ENCODE data around the gene PNPLA7. TPM values are rescaled to one million over a fixed set of nuclear protein-coding genes. Genes with fewer than 3 reads are reported as not detected.
"Not testable (repeated sequence)": the region's sequence is repeated elsewhere in the genome, so short reads cannot be mapped to it uniquely, and the experiment has no call there.

PNPLA7 gene
- total RNA-seq, 2 experiments from 2014 or later, result 4.5 to 5.0 TPM

GRCh38 chr9:137547687-137548543 is 2.3 kb downstream of the PNPLA7 start:
- peaks cover 2% of the 10 kb centered on the region for H3K36me3 Mint-ChIP-seq (ENCODE audit: low read depth)
- no peak for DNase-seq
- no peak overlapping the region for H3K27ac Mint-ChIP-seq
- ChIA-PET CTCF (no interaction called here), POLR2A (no interaction called here)
- no peak overlapping the region for H3K4me3 Mint-ChIP-seq
- no peaks in the 10 kb centered on the region for H3K27me3 Mint-ChIP-seq
- peaks cover 20% of the 10 kb centered on the region for H3K4me1 Mint-ChIP-seq
- no peaks in the 10 kb centered on the region for H3K9me3 Mint-ChIP-seq

GRCh38 chr9:137545123-137545522 is 5.1 kb downstream of the PNPLA7 start:
- no peaks in the 10 kb centered on the region for H3K9me3 Mint-ChIP-seq
- H3K36me3 Mint-ChIP-seq (ENCODE audit: low read depth), result no peaks in the 10 kb centered on the region
- no peak for DNase-seq
- ChIA-PET POLR2A (no interaction called here), CTCF (interaction anchor here (1.2 to 1.7 kb wide), 3 partner anchors 10 to 123 kb away, joined by 3 to 4 read pairs (median 3); partner anchors contain the start of gene EXD3)
- peaks cover 11% of the 10 kb centered on the region for H3K4me1 Mint-ChIP-seq
- H3K4me3 Mint-ChIP-seq, result no peak overlapping the region
- no peak overlapping the region for H3K27ac Mint-ChIP-seq
- H3K27me3 Mint-ChIP-seq, result no peaks in the 10 kb centered on the region

- CTCF ChIA-PET, result interaction anchor here (1.2 kb wide), 1 partner anchor 9 kb away, joined by 3 read pairs; no protein-coding TSS in a partner anchor
- no peak overlapping the region for H3K27ac Mint-ChIP-seq
Measured at GRCh38 chr9:137544176-137544760, 5.9 kb downstream of the PNPLA7 start.

DNA sequence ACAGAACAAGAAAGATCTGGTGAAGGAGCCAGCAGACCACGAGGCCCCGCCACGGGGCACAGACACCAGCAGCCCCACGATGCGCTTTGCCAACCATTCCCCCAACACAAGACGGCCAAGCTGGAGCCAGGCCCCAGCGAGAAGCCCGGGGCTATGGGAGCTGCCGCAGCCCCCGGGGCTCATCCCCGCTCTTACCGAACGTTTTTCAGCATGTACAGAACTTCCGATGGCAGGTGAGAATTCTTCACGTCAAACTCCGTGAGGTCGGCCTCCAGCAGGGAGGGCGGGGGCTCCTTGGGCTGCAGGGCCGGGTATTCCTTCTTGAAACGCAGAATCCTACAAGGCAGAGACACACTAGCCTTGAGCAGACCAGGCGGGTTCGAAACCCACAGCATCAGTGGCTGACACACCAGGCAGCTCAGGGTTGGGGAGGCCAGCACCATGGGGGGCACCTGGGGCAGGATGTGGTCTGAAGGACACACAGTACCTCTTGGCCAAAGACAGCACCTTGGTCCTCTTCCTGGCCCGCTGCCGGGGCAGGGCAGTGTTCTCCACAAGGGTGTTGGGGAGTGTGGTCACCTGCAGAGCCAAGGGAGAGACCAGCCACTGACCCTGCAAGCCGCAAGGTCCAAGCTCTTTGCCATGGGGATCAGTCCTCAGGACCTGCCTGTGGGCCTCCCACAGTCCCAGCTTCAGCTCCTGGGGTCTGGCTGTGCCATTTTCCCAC is 6.8 kb downstream of the PNPLA7 start:
- H3K4me1 Mint-ChIP-seq, result peaks cover 6% of the 10 kb centered on the region
- H3K4me3 Mint-ChIP-seq, result no peak overlapping the region
- no peaks in the 10 kb centered on the region for H3K36me3 Mint-ChIP-seq (ENCODE audit: low read depth)
- POLR2A ChIA-PET, result interaction anchor here (0.7 kb wide), 1 partner anchor 9 kb away, joined by 3 read pairs; no protein-coding TSS in a partner anchor
- no peaks in the 10 kb centered on the region for H3K27me3 Mint-ChIP-seq
- no peaks in the 10 kb centered on the region for H3K9me3 Mint-ChIP-seq
- H3K27ac Mint-ChIP-seq, result no peak overlapping the region
- no peak for DNase-seq
- CTCF ChIA-PET, result no interaction called here

More at GRCh38 chr9:137544176-137544760, 5.9 kb downstream of the PNPLA7 start:
- H3K4me3 Mint-ChIP-seq, result no peak overlapping the region
- POLR2A ChIA-PET, result no interaction called here
- H3K4me1 Mint-ChIP-seq, result peaks cover 6% of the 10 kb centered on the region
- H3K9me3 Mint-ChIP-seq, result no peaks in the 10 kb centered on the region
- DNase-seq, result no peak
- H3K27me3 Mint-ChIP-seq, result no peaks in the 10 kb centered on the region
- no peaks in the 10 kb centered on the region for H3K36me3 Mint-ChIP-seq (ENCODE audit: low read depth)

- Mint-ChIP-seq H3K4me3 (no peak overlapping the region), H3K27me3 (no peaks in the 10 kb centered on the region), H3K4me1 (peaks cover 6% of the 10 kb centered on the region), H3K27ac (no peak overlapping the region), H3K36me3 (ENCODE audit: low read depth) (peaks cover 1% of the 10 kb centered on the region), H3K9me3 (no peaks in the 10 kb centered on the region)
- DNase-seq, result no peak
- ChIA-PET CTCF (no interaction called here), POLR2A (no interaction called here)
Measured at GRCh38 chr9:137542486-137542885, 7.7 kb downstream of the PNPLA7 start.

- CTCF ChIA-PET, result no interaction called here
- POLR2A ChIA-PET, result interaction anchor here (1.2 kb wide), 1 partner anchor 10 kb away, joined by 3 read pairs; the partner anchor contains the start of gene PNPLA7
- no peaks in the 10 kb centered on the region for H3K27me3 Mint-ChIP-seq
Measured at GRCh38 chr9:137540536-137540935, 9.7 kb downstream of the PNPLA7 start.

GRCh38 chr9:137538058-137538457 is 12.1 kb downstream of the PNPLA7 start:
- no peak overlapping the region for H3K27ac Mint-ChIP-seq
- ChIA-PET POLR2A (no interaction called here), CTCF (no interaction called here)
- H3K4me3 Mint-ChIP-seq, result no peak overlapping the region
- DNase-seq, result no peak
- H3K27me3 Mint-ChIP-seq, result no peaks in the 10 kb centered on the region
- peaks cover 9% of the 10 kb centered on the region for H3K36me3 Mint-ChIP-seq (ENCODE audit: low read depth)
- H3K9me3 Mint-ChIP-seq, result peaks cover 5% of the 10 kb centered on the region
- peaks cover 27% of the 10 kb centered on the region for H3K4me1 Mint-ChIP-seq

More at GRCh38 chr9:137540536-137540935, 9.7 kb downstream of the PNPLA7 start:
- DNase-seq, result no peak
- Mint-ChIP-seq H3K9me3 (peaks cover 5% of the 10 kb centered on the region), H3K4me1 (peaks cover 20% of the 10 kb centered on the region), H3K27ac (no peak overlapping the region), H3K4me3 (no peak overlapping the region), H3K36me3 (ENCODE audit: low read depth) (peaks cover 9% of the 10 kb centered on the region)

- peaks cover 27% of the 10 kb centered on the region for H3K4me1 Mint-ChIP-seq
- CTCF ChIA-PET; H3K27me3 Mint-ChIP-seq; H3K36me3 Mint-ChIP-seq (ENCODE audit: low read depth); H3K9me3 Mint-ChIP-seq; H3K4me3 Mint-ChIP-seq: not testable (repeated sequence)
- DNase-seq, result peak; percentile 48
- POLR2A ChIA-PET, result interaction anchor here (0.9 kb wide), 1 partner anchor 15 kb away, joined by 4 read pairs; the partner anchor contains the start of gene MRPL41
- H3K27ac Mint-ChIP-seq, result peak overlapping the region; percentile 67
Measured at GRCh38 chr9:137536594-137537131, 13.5 kb downstream of the PNPLA7 start.

- Mint-ChIP-seq H3K27me3 (no peaks in the 10 kb centered on the region), H3K27ac (peak overlapping the region; percentile 44), H3K9me3 (peaks cover 5% of the 10 kb centered on the region), H3K4me1 (peaks cover 30% of the 10 kb centered on the region), H3K36me3 (ENCODE audit: low read depth) (peaks cover 9% of the 10 kb centered on the region), H3K4me3 (no peak overlapping the region)
- ChIA-PET POLR2A (no interaction called here), CTCF (interaction anchor here (0.5 to 1.2 kb wide), 13 partner anchors 10 to 316 kb away, joined by 3 to 5 read pairs (median 4); partner anchors contain the start of genes EHMT1, EXD3, NOXA1 and PNPLA7)
- no peak for DNase-seq
Measured at GRCh38 chr9:137535120-137535428, 15.1 kb downstream of the PNPLA7 start.

GRCh38 chr9:137534256-137535119 is 15.7 kb downstream of the PNPLA7 start:
- H3K36me3 Mint-ChIP-seq (ENCODE audit: low read depth), result peaks cover 9% of the 10 kb centered on the region
- DNase-seq, result no peak
- ChIA-PET POLR2A (no interaction called here), CTCF (interaction anchor here (0.5 to 1.2 kb wide), 13 partner anchors 10 to 316 kb away, joined by 3 to 5 read pairs (median 4); partner anchors contain the start of genes EHMT1, EXD3, NOXA1 and PNPLA7)
- no peak overlapping the region for H3K4me3 Mint-ChIP-seq
- peak overlapping the region; percentile 44 for H3K27ac Mint-ChIP-seq
- peaks cover 30% of the 10 kb centered on the region for H3K4me1 Mint-ChIP-seq
- no peaks in the 10 kb centered on the region for H3K27me3 Mint-ChIP-seq
- H3K9me3 Mint-ChIP-seq, result peaks cover 5% of the 10 kb centered on the region

- H3K27ac Mint-ChIP-seq; H3K9me3 Mint-ChIP-seq; POLR2A ChIA-PET; H3K4me3 Mint-ChIP-seq; H3K36me3 Mint-ChIP-seq (ENCODE audit: low read depth); H3K27me3 Mint-ChIP-seq; DNase-seq; CTCF ChIA-PET: not testable (repeated sequence)
- peaks cover 30% of the 10 kb centered on the region for H3K4me1 Mint-ChIP-seq
Measured at GRCh38 chr9:137532891-137533468, 17.2 kb downstream of the PNPLA7 start.

Measured in activated CD4-positive, alpha-beta memory T cell treated with anti-CD3 and anti-CD28 coated beads, Interleukin-2, amount 10 ng/mL, durations not matched to agents 7 days and 5 days (primary cell).